CD4-positive, alpha-beta T cell treated with Interleukin-12 subunit alpha and Interleukin-12 subunit beta, for 1 hour (primary cell): ENCODE measurements around the gene SYCP2L.
"Not testable (repeated sequence)": the region's sequence is repeated elsewhere in the genome, so short reads cannot be mapped to it uniquely, and the experiment has no call there.

Experiments used
- DNase-seq: peaks from one replicate; pipeline ENCODE4 v3.0.0-alpha.2; 2020

Gene SYCP2L

DNA sequence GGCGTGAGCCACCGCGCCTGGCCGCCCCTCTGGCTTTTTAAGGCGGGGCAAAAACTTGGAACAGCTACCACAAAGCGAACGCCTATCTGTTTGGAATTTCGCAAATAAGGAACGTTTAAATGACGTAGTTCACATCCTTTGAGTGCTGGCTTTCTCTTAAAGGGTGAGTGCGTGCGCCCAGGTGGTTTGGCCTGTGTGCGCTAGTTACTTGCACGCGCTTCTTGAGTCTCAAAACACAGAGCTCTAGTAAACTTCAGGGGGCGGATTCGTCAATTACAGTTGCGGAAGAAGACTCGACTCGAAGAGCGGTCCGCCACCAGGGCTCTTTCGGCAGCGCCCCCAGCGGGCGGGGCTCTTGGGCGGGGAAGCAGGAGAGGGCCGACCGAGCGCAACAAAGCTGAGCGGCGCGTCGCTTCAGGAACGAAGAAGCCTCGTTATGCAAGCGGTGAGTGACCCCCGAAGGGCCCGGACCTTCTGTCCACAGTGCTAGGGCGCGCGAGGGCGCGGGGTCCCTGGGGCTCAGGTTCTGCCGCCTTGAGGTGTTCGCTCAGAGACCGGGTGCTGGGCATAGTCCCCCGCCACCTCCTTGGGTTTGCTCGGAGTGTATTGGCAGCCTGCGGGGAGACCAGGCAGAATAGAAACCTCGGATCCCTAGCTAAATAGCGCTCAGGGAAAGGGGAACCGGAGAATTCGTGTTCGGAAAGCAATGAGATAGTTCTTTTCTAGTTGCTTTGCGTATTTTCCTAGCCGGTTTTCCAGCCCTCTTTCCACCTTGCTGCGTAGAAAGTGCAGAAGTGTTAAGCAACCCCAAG is at the start of gene SYCP2L:
Gene SYCP2L (plus strand): TSS at position 362 of the 812 bp plus-strand sequence. CDS start 75 bp downstream, at position 437.
- DNase-seq, result no peak

DNA sequence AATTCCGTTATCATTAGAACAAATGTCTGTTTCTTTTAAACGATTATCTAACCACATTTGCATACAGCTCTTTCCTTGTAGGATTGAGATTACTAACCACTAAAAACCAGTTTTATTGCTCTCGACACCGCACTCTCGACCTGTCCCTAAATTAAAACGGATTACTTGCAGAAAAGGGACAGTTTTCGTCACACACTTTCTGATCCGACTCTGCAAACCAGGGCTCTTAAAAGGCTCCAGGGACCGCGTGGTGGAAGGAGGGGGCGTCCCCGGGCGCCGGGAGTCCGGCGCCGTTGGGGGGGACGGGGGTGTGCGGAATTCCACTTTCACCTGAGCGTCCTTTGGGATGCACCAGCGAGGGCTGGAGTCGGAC is 49.2 kb upstream of the SYCP2L start:
- peak; percentile 29 for DNase-seq

DNA sequence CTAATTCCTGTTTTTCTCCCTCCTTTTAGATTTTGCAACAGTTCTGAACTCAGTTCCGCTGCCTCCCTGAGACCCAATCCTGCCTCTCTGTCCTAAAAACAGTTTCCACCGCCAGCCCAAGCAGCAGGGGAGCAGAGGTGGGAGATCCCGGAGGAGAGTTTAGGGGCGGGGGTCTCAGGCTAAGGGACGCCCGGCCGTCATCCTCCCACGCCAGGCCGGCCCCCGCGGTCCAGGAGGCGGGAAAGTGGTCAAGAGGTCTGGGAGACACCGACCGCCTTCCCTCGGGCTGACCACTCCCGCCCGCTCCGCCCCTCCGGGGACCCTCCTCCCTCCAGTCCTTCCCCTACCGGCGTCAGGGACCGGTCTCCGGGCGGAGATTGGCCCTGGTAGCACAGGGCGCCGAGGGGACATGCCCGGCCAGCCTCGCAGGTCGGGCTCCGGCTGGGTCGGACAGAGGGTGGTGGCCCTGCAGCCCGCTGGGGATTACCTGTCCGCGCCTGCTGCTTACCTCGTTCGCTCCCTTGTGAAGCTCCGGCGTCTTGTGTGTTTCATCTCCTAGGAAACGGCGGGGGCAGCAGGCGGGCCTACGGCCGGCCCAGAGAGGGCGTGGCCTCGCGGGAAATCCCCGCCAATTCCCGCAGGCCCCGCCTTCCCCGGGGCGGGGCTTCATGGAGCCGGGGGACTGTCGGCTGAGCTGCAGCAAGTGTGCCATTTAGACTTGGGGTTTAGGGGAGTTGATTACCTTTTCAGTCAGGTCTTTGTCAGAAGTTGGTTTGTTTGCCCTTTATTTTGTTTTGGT is 48.7 kb upstream of the SYCP2L start, which contains the start of gene MAK:
Gene MAK (minus strand): TSS at position 545 of the 799 bp plus-strand sequence. CDS start 7,891 bp downstream, outside the sequence.
- peak; percentile 92 for DNase-seq

- DNase-seq, result no peak
These were observed 48.0 kb upstream of the SYCP2L start for GRCh38 chr6:10838794-10839333.

DNA sequence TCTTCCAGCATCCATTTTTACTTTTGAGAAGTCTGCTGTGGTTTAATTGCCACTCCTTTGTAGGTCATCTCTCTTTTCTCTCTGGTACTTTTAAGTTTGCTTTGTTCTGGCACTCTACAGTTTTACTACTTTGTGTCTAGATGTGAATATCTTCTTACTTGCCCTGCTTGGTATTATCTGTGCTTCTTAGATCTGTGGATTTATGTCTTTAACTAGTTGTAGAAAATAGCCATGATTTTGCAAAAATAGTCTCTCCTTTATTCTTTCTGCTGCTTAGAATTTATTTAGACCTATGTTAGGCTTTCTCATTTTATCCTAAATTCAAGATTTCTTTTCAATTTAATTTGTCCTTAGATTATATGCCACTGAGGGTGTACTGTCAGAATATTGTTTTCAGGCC is 43.3 kb upstream of the SYCP2L start:
- no peak for DNase-seq

DNA sequence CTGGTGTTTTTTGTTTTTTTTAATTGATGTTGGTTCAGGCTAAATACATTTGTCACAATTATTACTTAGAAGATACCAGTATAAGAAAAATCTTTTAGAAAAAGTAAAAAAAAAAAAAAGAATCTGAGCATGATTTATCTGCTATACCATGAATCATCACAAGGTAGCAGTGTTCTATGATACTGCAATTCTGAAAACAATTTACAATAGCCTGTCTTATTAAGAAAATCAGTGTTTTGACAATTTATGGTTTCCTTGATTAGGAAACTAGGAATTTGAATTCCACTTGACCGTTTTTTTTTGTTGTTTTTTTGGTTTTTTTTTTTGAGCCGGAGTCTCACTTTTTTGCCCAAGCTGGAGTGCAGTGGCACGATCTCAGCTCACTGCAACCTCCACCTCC is 39.2 kb upstream of the SYCP2L start:
- DNase-seq, result no peak

DNA sequence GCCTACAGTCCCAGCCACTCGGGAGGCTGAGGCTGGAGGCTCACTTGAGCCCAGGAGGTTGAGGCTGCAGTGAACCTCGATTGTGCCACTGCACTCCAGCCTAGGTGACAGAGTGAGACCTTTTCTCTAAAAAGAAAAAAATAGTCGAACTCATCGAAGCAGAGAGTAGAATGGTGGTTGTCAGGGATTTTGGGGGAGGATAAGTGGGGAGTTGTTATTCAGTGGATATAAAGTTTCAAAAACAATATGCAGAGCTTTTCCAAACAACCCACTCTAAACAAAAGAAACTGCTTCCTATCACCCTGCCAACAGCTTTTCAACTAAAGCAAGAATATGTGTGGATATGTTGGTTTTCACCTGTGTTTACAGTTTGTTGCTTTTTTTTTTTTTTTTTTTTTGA is 37.0 kb upstream of the SYCP2L start:
- no peak for DNase-seq

DNA sequence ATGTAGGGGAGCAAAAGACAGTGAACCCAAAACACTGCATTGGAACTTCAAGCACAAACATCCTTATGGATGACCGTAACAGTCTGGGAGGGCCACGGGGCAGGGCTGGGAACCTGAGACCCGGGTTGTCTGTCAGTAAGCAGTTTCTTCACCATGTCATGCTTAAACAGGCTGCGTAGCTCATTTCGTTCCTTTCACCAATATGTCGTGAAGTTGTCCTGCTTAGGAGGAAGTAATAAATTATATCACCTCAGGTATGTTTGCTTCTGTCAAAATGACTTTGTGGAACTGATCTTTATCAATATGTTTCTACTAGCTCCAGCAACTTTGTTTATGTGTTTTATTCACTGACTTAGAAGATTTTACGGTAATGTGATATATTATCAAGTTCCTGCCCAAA is 36.1 kb upstream of the SYCP2L start:
- DNase-seq, result no peak

- DNase-seq, result no peak
These were observed 34.4 kb upstream of the SYCP2L start for GRCh38 chr6:10852361-10852960.

DNA sequence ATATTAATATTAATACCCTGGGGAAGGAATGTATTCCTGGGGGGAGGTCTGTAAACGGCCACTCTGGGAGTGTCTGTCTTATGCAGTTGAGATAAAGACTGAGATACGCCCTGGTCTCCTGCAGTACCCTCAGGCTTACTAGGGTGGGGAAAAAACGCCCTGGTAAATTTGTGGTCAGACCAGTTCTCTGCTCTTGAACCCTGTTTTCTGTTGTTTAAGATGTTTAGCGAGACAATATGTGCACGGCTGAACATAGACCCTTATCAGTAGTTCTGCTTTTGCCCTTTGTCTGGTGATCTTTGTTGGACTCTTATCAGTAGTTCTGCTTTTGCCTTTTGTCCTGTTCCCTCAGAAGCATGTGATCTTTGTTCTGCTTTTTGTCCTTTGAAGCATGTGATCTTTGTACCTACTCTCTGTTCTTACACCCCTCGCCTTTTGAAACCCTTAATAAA is 33.0 kb upstream of the SYCP2L start:
- not testable (repeated sequence) for DNase-seq

- no peak for DNase-seq
These were observed 31.8 kb upstream of the SYCP2L start for GRCh38 chr6:10854922-10855632.

GRCh38 chr6:10857259-10857658 is 29.6 kb upstream of the SYCP2L start:
- DNase-seq, result no peak

- DNase-seq, result no peak
These were observed 25.8 kb upstream of the SYCP2L start for GRCh38 chr6:10861086-10861485.

- no peak for DNase-seq
These were observed 24.5 kb upstream of the SYCP2L start for GRCh38 chr6:10862361-10862760.

DNA sequence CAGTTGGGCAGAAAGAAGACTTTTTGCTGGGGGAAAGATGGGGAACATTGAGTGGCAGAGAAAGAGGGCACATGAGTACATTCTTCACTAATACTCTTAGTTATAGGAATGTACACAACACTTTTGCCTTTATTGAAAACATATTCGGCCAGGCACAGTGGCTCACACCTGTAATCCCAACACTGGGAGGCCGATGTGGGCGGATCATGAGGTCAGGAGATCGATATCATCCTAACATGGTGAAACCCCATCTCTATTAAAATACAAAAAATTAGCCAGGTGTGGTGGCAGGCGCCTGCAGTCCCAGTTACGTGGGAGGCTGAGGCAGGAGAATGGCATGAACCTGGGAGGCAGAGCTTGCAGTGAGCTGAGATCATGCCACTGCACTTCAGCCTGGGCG is 23.8 kb upstream of the SYCP2L start:
- DNase-seq, result not testable (repeated sequence)

DNA sequence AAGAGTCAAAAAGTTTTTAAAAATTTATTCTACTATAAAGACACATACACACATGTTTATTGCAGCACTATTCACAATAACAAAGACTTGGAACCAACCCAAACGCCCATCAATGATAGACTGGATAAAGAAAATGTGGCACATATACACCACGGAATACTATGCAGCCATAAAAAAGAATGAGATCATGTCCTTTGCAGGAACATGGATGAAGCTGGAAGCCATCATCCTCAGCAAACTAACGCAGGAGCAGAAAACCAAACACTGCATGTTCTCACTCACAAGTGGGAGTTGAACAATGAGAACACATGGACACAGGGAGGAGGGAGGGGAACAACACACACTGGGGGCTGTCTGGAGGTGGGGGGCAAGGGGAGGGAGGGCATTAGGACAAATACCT is 20.1 kb upstream of the SYCP2L start:
- not testable (repeated sequence) for DNase-seq

DNA sequence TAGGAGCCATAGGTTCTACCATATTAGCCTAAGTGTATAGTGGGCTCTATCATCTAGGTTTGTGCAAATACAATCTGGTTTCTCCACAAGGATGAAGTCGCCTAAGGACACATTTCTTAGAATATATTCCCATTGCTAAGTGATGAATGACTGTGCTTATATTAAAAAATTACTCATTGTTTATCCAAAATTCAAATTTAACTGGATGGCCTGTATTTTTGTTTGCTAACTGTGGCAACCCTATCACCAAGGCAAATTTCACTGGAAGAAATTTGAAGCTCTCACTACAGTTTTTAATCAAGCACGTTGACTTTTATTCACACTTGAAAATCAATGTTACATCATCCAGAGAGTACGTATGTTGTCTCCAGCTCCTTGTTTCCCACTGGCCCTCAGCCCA is 18.9 kb upstream of the SYCP2L start:
- no peak for DNase-seq

DNA sequence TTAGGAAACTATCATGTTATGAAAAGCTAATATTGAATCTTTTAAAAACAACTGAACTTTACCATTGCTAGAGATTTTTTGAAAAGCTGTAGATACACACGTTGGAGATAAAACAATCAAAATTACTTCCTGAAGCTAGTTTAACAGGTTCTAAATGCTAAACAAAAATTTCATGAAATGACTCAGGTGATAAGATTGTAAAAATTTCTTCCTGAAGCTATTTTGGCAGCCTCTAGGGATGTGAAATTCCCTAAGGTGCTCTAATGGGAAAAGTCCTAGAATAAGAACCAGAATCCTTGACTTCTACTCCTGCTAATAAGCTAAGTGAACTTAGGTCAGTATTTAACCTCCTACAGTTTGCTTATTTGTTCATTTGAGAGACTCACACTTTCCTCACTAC is 13.5 kb upstream of the SYCP2L start:
- no peak for DNase-seq

DNA sequence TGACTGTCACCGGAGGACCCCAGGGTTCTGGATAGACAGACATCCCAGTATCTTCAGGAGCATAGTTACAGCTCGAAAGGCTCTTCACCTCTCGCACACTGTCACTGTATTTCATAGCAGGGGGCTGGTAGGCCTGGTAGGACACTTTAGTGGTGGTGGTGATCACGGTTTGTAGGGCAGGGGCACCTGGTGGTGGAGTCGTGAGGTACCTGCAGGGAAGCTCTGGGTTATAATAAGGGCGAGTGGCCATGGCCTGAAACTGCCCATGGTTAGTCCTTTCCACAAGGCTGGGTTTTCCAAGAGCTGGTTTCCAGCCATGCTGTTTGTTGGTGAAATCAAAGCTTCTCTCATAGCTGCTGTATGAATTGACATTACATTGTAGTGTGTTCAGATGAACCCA is 12.6 kb upstream of the SYCP2L start:
- DNase-seq, result no peak

GRCh38 chr6:10875026-10875425 is 11.8 kb upstream of the SYCP2L start:
- DNase-seq, result no peak

DNA sequence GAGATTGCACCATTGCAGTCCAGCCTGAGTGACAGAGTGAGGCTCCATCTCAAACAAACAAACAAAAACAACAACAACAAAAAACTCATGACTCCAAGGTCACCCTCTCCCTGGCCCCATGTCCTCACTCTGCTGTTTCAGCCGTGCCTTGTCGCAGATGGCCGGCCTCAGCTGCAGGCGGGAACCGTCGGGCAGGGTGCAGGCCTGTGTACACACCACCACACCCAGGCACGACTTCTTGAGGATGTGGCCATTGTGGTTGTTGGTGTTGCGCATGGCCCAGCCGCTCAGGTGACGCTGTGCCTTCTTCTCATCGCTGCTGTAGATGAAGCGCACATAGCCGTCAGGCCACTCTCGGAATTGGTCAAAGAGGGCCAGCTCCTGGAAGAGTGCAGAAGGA is 9.8 kb upstream of the SYCP2L start:
- DNase-seq, result no peak

DNA sequence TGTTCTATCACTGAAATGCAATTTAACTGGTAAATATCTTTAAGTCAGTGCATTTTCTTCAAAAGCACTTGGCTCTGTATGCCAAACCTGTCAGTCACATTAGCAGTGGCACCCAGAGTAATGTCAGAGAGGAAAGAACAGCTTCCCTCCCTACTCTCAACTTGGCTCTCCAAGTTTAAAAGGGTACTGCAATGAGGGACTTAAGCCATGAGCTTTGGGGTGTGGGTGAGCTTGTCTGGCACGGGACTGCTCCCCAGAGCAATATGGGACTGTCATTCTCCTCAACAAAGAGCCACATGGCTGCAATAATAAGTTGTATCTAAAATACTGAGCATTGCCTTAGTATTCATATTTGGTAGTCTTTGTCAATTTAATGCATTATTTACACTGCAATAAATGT is 9.0 kb upstream of the SYCP2L start:
- no peak for DNase-seq

- no peak for DNase-seq
These were observed 6.5 kb upstream of the SYCP2L start for GRCh38 chr6:10880366-10880765.
